HG02623 (cell line): Measurements from ENCODE around the gene PUSL1.
A peak's percentile ranks its signal among the peaks of the same experiment; 100 is the strongest.

Experiments used
- ATAC-seq: cut with Tn5 transposase; IDR thresholded peaks from one replicate; pipeline ENCODE4 v1.9.1; 2021; ENCODE audit warnings: moderate library complexity; ENCODE audit not compliant: unreplicated experiment

The PUSL1 gene

DNA sequence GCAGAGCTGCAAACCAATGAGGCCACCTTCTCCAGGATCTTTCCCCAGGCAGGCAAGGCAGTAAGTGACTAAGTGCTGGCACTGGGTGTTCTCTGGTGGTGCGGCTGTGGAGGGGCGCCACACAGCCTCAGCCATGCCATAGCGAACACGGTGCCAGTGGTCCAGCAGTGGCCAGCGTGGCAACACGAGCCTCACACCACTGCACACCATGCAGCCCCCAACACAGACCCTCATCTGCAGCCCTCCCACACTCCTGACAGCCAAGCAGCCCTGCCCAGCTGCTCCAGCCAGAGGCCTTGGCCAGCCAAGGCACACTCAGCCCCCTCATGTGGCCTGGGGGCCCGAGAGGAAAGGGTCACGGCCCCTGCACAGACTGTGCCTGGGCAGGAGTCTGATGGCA is 13.1 kb downstream of the PUSL1 start:
- ATAC-seq = no peak

DNA sequence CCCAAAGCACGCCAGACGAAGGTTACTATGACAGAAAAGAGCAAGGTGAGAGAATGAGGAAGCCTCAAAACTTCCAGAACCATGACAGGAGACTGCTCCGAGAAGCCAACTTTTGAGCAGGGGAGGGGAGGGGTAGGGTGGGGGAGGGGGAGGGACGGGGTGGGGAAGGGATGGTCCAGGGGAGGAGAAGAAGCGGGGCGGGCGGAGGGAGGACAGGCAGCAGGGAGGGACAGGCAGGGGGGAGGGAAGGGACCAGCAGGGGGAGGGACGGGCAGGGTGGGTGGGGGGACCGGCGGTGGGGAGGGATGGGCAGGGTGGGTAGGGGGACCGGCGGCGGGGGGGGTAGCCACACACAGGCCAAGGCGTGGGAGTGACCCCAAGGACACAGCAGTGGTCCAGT is 14.0 kb downstream of the PUSL1 start:
- no peak for ATAC-seq

DNA sequence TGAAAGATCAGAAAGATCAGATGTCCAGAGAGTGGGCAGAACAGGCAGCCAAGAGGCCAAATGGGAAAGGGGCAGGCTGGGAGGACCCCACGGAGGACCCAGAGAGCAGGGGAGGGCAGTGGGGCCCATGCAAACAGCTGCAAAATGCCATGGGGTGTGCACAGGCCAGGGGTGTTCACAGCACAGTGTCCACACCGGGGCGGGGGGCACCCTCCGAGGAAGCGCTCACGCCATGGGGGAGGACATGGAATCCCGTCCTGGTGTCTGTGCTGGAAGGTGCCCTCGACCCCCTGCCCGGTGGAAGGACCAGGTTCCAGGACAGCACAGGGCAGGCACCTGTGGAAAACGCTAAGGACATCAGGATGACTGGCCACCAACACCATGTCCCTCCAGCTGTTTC is 14.6 kb downstream of the PUSL1 start:
- ATAC-seq = no peak

DNA sequence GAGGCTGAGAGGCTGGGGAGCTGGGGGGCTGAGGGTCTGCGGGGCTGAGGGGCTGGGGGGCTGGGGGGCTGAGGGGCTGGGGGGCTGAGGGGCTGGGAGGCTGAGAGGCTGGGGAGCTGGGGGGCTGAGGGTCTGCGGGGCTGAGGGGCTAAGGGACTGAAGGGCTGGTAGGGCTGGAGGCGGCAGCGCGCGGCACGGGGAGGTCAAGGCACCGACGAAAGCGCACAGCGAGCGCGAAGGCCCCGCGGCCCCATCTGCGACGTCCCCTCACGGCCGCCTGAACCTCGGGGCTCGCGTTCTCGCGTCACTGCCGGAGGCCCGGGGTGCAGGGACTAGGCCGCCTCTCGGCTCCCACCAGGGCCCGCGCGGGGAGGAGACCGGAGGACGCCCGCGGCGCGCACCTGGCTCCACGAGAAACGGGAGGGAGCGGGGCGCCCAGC is 15.7 kb downstream of the PUSL1 start:
- peak; percentile 19 for ATAC-seq

GRCh38 chr1:1324524-1325287 is 16.3 kb downstream of the PUSL1 start, which contains the start of the genes CPTP and INTS11:
TSS of gene CPTP (plus strand) at chr1:1324802. CDS start at chr1:1326911, 2,109 bp downstream.
TSS of gene INTS11 (minus strand) at chr1:1324660. CDS start at chr1:1324608, 52 bp downstream.
- peak; percentile 62 for ATAC-seq

GRCh38 chr1:1325288-1326074 is 17.1 kb downstream of the PUSL1 start:
- no peak for ATAC-seq

- no peak for ATAC-seq
Observed at GRCh38 chr1:1326075-1326605, 17.7 kb downstream of the PUSL1 start.

GRCh38 chr1:1327291-1327690 is 18.9 kb downstream of the PUSL1 start:
- ATAC-seq = no peak

DNA sequence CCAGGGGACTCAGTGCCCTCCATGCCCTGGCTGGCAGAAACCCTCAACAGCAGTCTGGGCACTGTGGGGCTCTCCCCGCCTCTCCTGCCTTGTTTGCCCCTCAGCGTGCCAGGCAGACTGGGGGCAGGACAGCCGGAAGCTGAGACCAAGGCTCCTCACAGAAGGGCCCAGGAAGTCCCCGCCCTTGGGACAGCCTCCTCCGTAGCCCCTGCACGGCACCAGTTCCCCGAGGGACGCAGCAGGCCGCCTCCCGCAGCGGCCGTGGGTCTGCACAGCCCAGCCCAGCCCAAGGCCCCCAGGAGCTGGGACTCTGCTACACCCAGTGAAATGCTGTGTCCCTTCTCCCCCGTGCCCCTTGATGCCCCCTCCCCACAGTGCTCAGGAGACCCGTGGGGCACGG is 19.9 kb downstream of the PUSL1 start:
- ATAC-seq = no peak

DNA sequence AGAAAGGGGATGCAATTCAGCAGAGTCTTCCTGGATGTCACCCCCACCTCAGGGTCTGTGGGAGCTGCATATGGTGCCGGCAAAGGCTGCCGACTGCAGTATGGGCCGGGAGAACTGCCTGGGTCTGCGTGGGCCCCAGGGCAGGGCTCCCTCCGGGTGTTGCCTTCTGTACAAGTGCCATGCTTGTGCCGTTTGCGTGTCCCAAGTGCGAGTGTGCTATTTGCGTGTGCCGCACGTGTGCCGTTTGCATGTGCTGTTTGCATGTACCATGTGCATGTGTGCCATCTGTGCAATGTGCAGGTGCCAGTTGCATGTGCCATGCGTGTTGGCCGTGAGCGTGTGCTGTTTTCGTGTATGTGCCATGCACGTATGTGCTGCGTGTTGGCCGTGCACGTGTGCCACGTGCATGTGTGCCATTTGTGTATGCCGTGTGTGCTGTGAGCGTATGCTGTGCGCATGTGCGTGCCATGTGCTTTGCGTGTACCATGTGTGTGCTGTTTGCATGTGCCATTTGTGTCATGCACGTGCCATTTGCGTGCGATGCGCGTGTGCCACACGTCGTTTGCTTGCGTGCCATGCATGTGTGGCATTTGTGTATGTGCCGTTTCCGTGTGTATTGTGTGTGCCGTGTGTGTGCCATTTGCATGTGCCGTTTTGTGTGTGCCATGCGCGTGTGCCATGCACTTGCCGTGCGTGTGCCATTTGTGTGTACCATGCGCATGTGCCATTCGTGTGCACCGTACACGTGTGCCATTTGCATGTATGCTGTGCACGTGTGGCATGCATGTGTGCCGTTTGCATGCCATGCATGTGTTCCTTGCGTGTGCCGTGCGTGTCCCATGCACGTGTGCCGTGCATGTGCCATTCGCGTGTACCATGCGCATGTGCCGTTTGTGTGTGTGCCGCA is 21.2 kb downstream of the PUSL1 start:
- ATAC-seq = no peak

- no peak for ATAC-seq
Observed at GRCh38 chr1:1330366-1331067, 22.1 kb downstream of the PUSL1 start.

DNA sequence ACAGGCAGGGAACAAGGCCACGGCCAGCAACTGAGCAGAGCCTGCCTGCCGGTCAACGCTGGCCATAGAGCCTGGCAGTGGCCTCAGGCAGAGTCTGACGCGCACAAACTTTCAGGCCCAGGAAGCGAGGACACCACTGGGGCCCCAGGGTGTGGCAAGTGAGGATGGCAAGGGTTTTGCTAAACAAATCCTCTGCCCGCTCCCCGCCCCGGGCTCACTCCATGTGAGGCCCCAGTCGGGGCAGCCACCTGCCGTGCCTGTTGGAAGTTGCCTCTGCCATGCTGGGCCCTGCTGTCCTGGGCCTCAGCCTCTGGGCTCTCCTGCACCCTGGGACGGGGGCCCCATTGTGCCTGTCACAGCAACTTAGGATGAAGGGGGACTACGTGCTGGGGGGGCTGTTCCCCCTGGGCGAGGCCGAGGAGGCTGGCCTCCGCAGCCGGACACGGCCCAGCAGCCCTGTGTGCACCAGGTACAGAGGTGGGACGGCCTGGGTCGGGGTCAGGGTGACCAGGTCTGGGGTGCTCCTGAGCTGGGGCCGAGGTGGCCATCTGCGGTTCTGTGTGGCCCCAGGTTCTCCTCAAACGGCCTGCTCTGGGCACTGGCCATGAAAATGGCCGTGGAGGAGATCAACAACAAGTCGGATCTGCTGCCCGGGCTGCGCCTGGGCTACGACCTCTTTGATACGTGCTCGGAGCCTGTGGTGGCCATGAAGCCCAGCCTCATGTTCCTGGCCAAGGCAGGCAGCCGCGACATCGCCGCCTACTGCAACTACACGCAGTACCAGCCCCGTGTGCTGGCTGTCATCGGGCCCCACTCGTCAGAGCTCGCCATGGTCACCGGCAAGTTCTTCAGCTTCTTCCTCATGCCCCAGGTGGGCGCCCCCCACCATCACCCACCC is 22.9 kb downstream of the PUSL1 start, which contains the start of gene TAS1R3:
TAS1R3 (plus strand) TSS at position 213 of the 898 bp plus-strand sequence; CDS start at position 279, 66 bp downstream.
- ATAC-seq = no peak

GRCh38 chr1:1332031-1332755 is 23.8 kb downstream of the PUSL1 start:
- no peak for ATAC-seq

GRCh38 chr1:1332774-1333480 is 24.5 kb downstream of the PUSL1 start:
- no peak for ATAC-seq

- ATAC-seq = no peak
Observed at GRCh38 chr1:1333551-1334241, 25.3 kb downstream of the PUSL1 start.

- no peak for ATAC-seq
Observed at GRCh38 chr1:1334835-1335234, 26.4 kb downstream of the PUSL1 start.

GRCh38 chr1:1335283-1335682 is 26.9 kb downstream of the PUSL1 start:
- ATAC-seq = no peak
